CD14-positive monocyte (primary cell): ENCODE results near the gene SRPRB. TPM values are rescaled to one million over a fixed set of nuclear protein-coding genes. Genes with fewer than 3 reads are reported as not detected.

Experiments used
- DNase-seq, 3 donors: peaks; one replicate each; pipeline ENCODE4 v3.0.0-alpha.2; 2011 to 2022
- H2AFZ ChIP-seq: 2 replicates; pipeline ENCODE4 v1.6.0; 2012; ENCODE audit warnings: mild to moderate bottlenecking, low read depth, low read length, inconsistent platforms; ENCODE audit not compliant: insufficient read depth, poor library complexity, severe bottlenecking
- H3K27ac ChIP-seq, 2 donors: 1 replicate in 1 of 2; 2 replicates in 1 of 2; pipeline ENCODE4 v1.5.1; 2012 to 2013; ENCODE audit warnings: low read length in 2 of 2, control low read depth in 1 of 2, inconsistent platforms in 1 of 2, low read depth in 1 of 2, mild to moderate bottlenecking in 1 of 2
- H3K27me3 ChIP-seq, 2 donors: one replicate each; pipeline versions ENCODE4 v1.6.0 to v1.6.1; 2011 to 2013; ENCODE audit warnings: low read length in 2 of 2; ENCODE audit not compliant: control insufficient read depth in 2 of 2, insufficient read depth in 2 of 2
- H3K36me3 ChIP-seq, 2 donors: replicated peaks in 1 of 2; 1 replicate in 1 of 2; 2 replicates in 1 of 2; pipeline versions ENCODE4 v1.5.1 to v1.6.1; 2012 to 2013; ENCODE audit warnings: low read length in 2 of 2, control low read depth in 1 of 2, inconsistent platforms in 1 of 2, mild to moderate bottlenecking in 1 of 2; ENCODE audit not compliant: insufficient read depth in 2 of 2, control insufficient read depth in 1 of 2
- H3K4me1 ChIP-seq, 2 donors: 1 replicate in 1 of 2; 2 replicates in 1 of 2; pipeline versions ENCODE4 v1.5.1 to v1.6.1; 2012 to 2013; ENCODE audit warnings: low read length in 2 of 2, control low read depth in 1 of 2, inconsistent platforms in 1 of 2, mild to moderate bottlenecking in 1 of 2, moderate library complexity in 1 of 2; ENCODE audit not compliant: insufficient read depth in 2 of 2, control insufficient read depth in 1 of 2
- H3K4me2 ChIP-seq: replicated peaks from 2 replicates; pipeline ENCODE3; 2012; ENCODE audit warnings: low read length, moderate library complexity, mild to moderate bottlenecking; ENCODE audit not compliant: poor library complexity, severe bottlenecking; ENCODE audit errors: extremely low read depth
- H3K4me3 ChIP-seq, 3 experiments: fragments of 200-600 bp in 1 of 3; sonication (generic) in 1 of 3; replicated peaks in 1 of 3; 1 replicate in 2 of 3; 2 replicates in 1 of 3; pipeline ENCODE4 v1.5.1; 2011 to 2013; ENCODE audit warnings: low read length in 3 of 3, mild to moderate bottlenecking in 3 of 3, control low read depth in 2 of 3, low read depth in 2 of 3, inconsistent platforms in 1 of 3, moderate library complexity in 1 of 3
- H3K79me2 ChIP-seq: 2 replicates; pipeline ENCODE4 v1.6.0; 2012; ENCODE audit warnings: mild to moderate bottlenecking, control low read depth, inconsistent platforms, low read length, moderate library complexity; ENCODE audit not compliant: insufficient read depth
- H3K9ac ChIP-seq: 2 replicates; pipeline ENCODE4 v1.6.0; 2017; ENCODE audit warnings: low read length, mild to moderate bottlenecking; ENCODE audit not compliant: insufficient read depth, poor library complexity, severe bottlenecking
- H3K9me3 ChIP-seq, 2 donors: replicated peaks in 1 of 2; 1 replicate in 1 of 2; 2 replicates in 1 of 2; pipeline versions ENCODE4 v1.5.1 to v1.6.1; 2012 to 2013; ENCODE audit warnings: low read length in 2 of 2, control low read depth in 1 of 2; ENCODE audit not compliant: control insufficient read depth in 1 of 2, insufficient read depth in 1 of 2
- H4K20me1 ChIP-seq: 2 replicates; pipeline ENCODE4 v1.6.0; 2012; ENCODE audit warnings: mild to moderate bottlenecking, low read length, control low read depth, moderate library complexity; ENCODE audit not compliant: insufficient read depth
- H3K27ac Mint-ChIP-seq, 7 donors: one replicate each; pipeline ENCODE4 v1.8.0; 2020; ENCODE audit warnings: mild to moderate bottlenecking in 7 of 7, mixed read lengths in 7 of 7, moderate library complexity in 6 of 7, inconsistent platforms in 2 of 7
- H3K27me3 Mint-ChIP-seq, 3 donors: one replicate each; pipeline ENCODE4 v1.8.0; 2021 to 2022; ENCODE audit warnings: low read depth in 3 of 3, mild to moderate bottlenecking in 3 of 3, mixed read lengths in 3 of 3, moderate library complexity in 3 of 3, inconsistent platforms in 1 of 3
- H3K36me3 Mint-ChIP-seq, 2 donors: one replicate each; pipeline ENCODE4 v1.8.0; 2020; ENCODE audit warnings: mixed read lengths in 2 of 2, inconsistent platforms in 1 of 2, mild to moderate bottlenecking in 1 of 2
- H3K4me1 Mint-ChIP-seq: one replicate; pipeline ENCODE4 v1.8.0; 2020; ENCODE audit warnings: mild to moderate bottlenecking, mixed read lengths
- H3K4me3 Mint-ChIP-seq, 2 donors: one replicate each; pipeline ENCODE4 v1.8.0; 2020; ENCODE audit warnings: mild to moderate bottlenecking in 2 of 2, mixed read lengths in 2 of 2, moderate library complexity in 1 of 2
- H3K9me3 Mint-ChIP-seq, 7 donors: one replicate each; pipeline ENCODE4 v1.8.0; 2020 to 2022; ENCODE audit warnings: mixed read lengths in 7 of 7, mild to moderate bottlenecking in 6 of 7, moderate library complexity in 6 of 7, inconsistent platforms in 2 of 7
- CTCF ChIP-seq: fragments of 200-600 bp; IDR thresholded peaks from one replicate; pipeline ENCODE4 v1.8.0; 2022; ENCODE audit warnings: antibody characterized with exemption, mild to moderate bottlenecking
- WGBS: methylation state at CpG from one replicate; pipeline ENCODE4 v1.1.5; 2013; ENCODE audit warnings: missing lambda C conversion rate; ENCODE audit not compliant: insufficient coverage; 5-methylcytosine and 5-hydroxymethylcytosine counted together
- intact Hi-C, 2 donors: fragments of 100-400 bp; cut with micrococcal nuclease; formaldehyde crosslinking; loops; one replicate each; pipeline versions ENCODE4 v1.15.0 to v1.15.1; 2023
- polyA plus RNA-seq, 3 donors: library from polyadenylated mRNA; depleted of rRNA in 1 of 3; unstranded in 2 of 3; stranded (reverse) in 1 of 3; fragments of 300-500 nt in 2 of 3; fragments of >200 nt in 1 of 3; fragmentation: Illumina TruSeq in 2 of 3; gene quantifications; 1 replicate in 2 of 3; 2 replicates in 1 of 3; pipeline ENCODE4 v1.2.3, GENCODE V29; 2012 to 2021

Gene SRPRB
- polyA plus RNA-seq, 3 donors = 6.1 to 30.6 (median 29.9) TPM

DNA sequence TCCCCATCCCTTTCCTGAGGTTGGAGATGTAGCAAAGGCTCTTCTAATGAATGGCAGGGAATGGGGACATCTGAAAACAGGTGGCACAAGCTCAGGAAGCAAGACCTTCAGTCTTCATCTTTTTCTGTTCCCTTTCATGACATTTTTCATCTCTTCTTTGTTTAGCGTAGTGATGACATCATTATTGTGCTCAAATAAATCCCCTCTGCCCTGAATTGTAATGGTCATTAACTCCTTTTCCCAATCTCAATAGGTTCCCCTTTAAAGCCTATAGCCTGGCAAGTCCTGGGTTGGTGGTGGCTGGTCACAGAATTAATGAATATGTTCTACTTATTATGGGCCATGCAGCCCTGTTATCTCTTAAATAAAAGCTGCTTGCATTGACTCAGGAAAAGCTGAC lies 38.0 kb upstream of the SRPRB start:
- H4K20me1 ChIP-seq = no peaks in the 10 kb centered on the region
- WGBS = no CpG with 5 or more reads among the region's 1 CpG
- no peaks in the 10 kb centered on the region for H3K79me2 ChIP-seq
- H3K9me3 Mint-ChIP-seq = no peaks in the 10 kb centered on the region
- H3K27me3 ChIP-seq = no peaks in the 10 kb centered on the region
- H3K27me3 Mint-ChIP-seq = peaks cover 0 to 7% (median 5%) of the 10 kb centered on the region in 3 donors
- no peaks in the 10 kb centered on the region for H3K9me3 ChIP-seq
- no peaks in the 10 kb centered on the region for H3K36me3 Mint-ChIP-seq
- H3K9ac ChIP-seq = no peak overlapping the region
- H3K4me1 Mint-ChIP-seq = peaks cover 6% of the 10 kb centered on the region
- H3K4me2 ChIP-seq = no peak overlapping the region
- no peaks in the 10 kb centered on the region for H3K4me1 ChIP-seq
- no peaks in the 10 kb centered on the region for H3K36me3 ChIP-seq
- intact Hi-C loops = no loop called here
- no peak overlapping the region for H3K4me3 ChIP-seq
- DNase-seq = no peak
- H3K27ac Mint-ChIP-seq = no peak overlapping the region
- no peak overlapping the region for H3K4me3 Mint-ChIP-seq
- H2AFZ ChIP-seq = no peak overlapping the region
- no peak overlapping the region for H3K27ac ChIP-seq
- no peak for TF ChIP-seq CTCF

- whole genome bisulfite sequencing = no CpG with 5 or more reads among the region's 3 CpGs
- Histone ChIP-seq H2AFZ (no peak overlapping the region), H3K4me3 (no peak overlapping the region), H3K4me2 (no peak overlapping the region), H3K27ac (no peak overlapping the region), H3K9me3 (no peaks in the 10 kb centered on the region), H3K79me2 (no peaks in the 10 kb centered on the region), H3K9ac (no peak overlapping the region), H3K36me3 (no peaks in the 10 kb centered on the region), H3K4me1 (no peaks in the 10 kb centered on the region), H3K27me3 (no peaks in the 10 kb centered on the region), H4K20me1 (no peaks in the 10 kb centered on the region)
- H3K4me3 Mint-ChIP-seq = no peak overlapping the region
- intact Hi-C loops = no loop called here
- peaks cover 3 to 7% (median 5%) of the 10 kb centered on the region in 3 donors for H3K27me3 Mint-ChIP-seq
- peaks cover 0 to 4% (median 0%) of the 10 kb centered on the region in 7 donors for H3K9me3 Mint-ChIP-seq
- H3K36me3 Mint-ChIP-seq = no peaks in the 10 kb centered on the region
- TF ChIP-seq CTCF = no peak
- H3K27ac Mint-ChIP-seq = no peak overlapping the region
- DNase-seq = no peak
- peaks cover 3% of the 10 kb centered on the region for H3K4me1 Mint-ChIP-seq
Observed at GRCh38 chr3:133769536-133769935, 36.1 kb upstream of the SRPRB start.
